WTC11 (cell line): ENCODE data around the gene CD37.
"Not testable (repeated sequence)": the region's sequence is repeated elsewhere in the genome, so short reads cannot be mapped to it uniquely, and the experiment has no call there.

ENCODE experiments used
- CTCF ChIP-seq: fragments of 200-600 bp; IDR thresholded peaks from 2 replicates; pipeline ENCODE4 v1.8.0; 2022; ENCODE audit warnings: antibody characterized with exemption
- ESRRA ChIP-seq: sonication (generic); formaldehyde crosslinking; IDR thresholded peaks from 2 replicates; pipeline ENCODE4 v1.8.1; 2022; ENCODE audit warnings: mild to moderate bottlenecking, missing genetic modification reagents, borderline replicate concordance
- FOXK1 ChIP-seq: sonication (generic); formaldehyde crosslinking; IDR thresholded peaks from 2 replicates; pipeline ENCODE4 v1.8.0; 2022; ENCODE audit warnings: mild to moderate bottlenecking, moderate library complexity, missing genetic modification reagents
- KAT7 ChIP-seq: sonication (generic); formaldehyde crosslinking; IDR thresholded peaks from 2 replicates; pipeline ENCODE4 v1.8.1; 2023; ENCODE audit warnings: missing genetic modification reagents, mild to moderate bottlenecking, borderline replicate concordance
- NFYB ChIP-seq: sonication (generic); formaldehyde crosslinking; conservative IDR thresholded peaks from 2 replicates; pipeline ENCODE4 v1.8.0; 2022; ENCODE audit warnings: low read depth, missing genetic modification reagents
- NR3C1 ChIP-seq: sonication (generic); formaldehyde crosslinking; conservative IDR thresholded peaks from 2 replicates; pipeline ENCODE4 v1.8.1; 2023; ENCODE audit warnings: low read depth, mild to moderate bottlenecking, missing genetic modification reagents
- USF2 ChIP-seq: sonication (generic); formaldehyde crosslinking; IDR thresholded peaks from 2 replicates; pipeline ENCODE4 v1.8.1; 2023; ENCODE audit warnings: mild to moderate bottlenecking, missing genetic modification reagents, moderate library complexity
- ZNF281 ChIP-seq: sonication (generic); formaldehyde crosslinking; IDR thresholded peaks from 2 replicates; pipeline ENCODE4 v1.8.0; 2023; ENCODE audit warnings: mild to moderate bottlenecking, missing genetic modification reagents

GRCh38 chr19:49306734-49307133, 28.5 kb upstream of the CD37 start:
- TF ChIP-seq CTCF; ESRRA; FOXK1 (CRISPR knock-in tag); NR3C1 (CRISPR knock-in tag); USF2 (CRISPR knock-in tag); ZNF281 (CRISPR knock-in tag); KAT7 (CRISPR knock-in tag); NFYB (CRISPR knock-in tag): not testable (repeated sequence)
